ENCODE measurements around the gene PCNX3. TPM values are rescaled to one million over a fixed set of nuclear protein-coding genes. Genes with fewer than 3 reads are reported as not detected.

PCNX3 gene
- total RNA-seq, 4 donors from 2014 or later = 56.4 to 89.0 (median 62.4) TPM

GRCh38 chr11:65593518-65594414 is 21.8 kb upstream of the PCNX3 start:
- peak; percentile 49 for DNase-seq
- H3K27me3 ChIP-seq = no peaks in the 10 kb centered on the region

GRCh38 chr11:65595131-65595530 is 20.4 kb upstream of the PCNX3 start:
- H3K9me3 ChIP-seq = no peaks in the 10 kb centered on the region
- WGBS, 2 donors (ENCODE audit: low coverage in 1 of 2) = 68% methylated on average over 3 of the region's 3 CpGs; no CpG with 5 or more reads in 1 of the 2 donors
- intact Hi-C loops (cut with DNase I; ENCODE audit: low total_unique reads) (no loop called here), in situ Hi-C loops (cut with MboI; ENCODE audit: low pct_ligation_motif_present in 1 of 4, low pct_unique_long_range_greater_than_20kb in 1 of 4, low sequenced_read_pairs in 3 of 4) (no loop called here)
- peak; percentile 11 for DNase-seq
- H3K36me3 ChIP-seq = peaks cover 0 to 15% (median 5%) of the 10 kb centered on the region in 4 donors
- TF ChIP-seq POLR2A (IDR thresholded peaks at IDR 0.05) = no peak
- no peak for TF ChIP-seq EP300 (IDR thresholded peaks at IDR 0.05; ENCODE audit: low read depth)
- TF ChIP-seq CTCF (IDR thresholded peaks at IDR 0.05) = no peak
- TF ChIP-seq POLR2AphosphoS5 (IDR thresholded peaks at IDR 0.05) = no peak
- peaks cover 0 to 26% (median 18%) of the 10 kb centered on the region in 4 donors for H3K4me1 ChIP-seq
- H3K27me3 ChIP-seq = no peaks in the 10 kb centered on the region
- H3K27ac ChIP-seq = no peak overlapping the region
- H3K4me3 ChIP-seq = no peak overlapping the region

More at GRCh38 chr11:65593518-65594414, 21.8 kb upstream of the PCNX3 start:
- Histone ChIP-seq H3K27ac (peak overlapping the region in 3 of 4 donors; percentile 36 to 57 (median 52)), H3K9me3 (no peaks in the 10 kb centered on the region), H3K4me3 (no peak overlapping the region), H3K36me3 (peaks cover 0 to 13% (median 5%) of the 10 kb centered on the region in 4 donors), H3K4me1 (peaks cover 0 to 27% (median 18%) of the 10 kb centered on the region in 4 donors)
- in situ Hi-C loops (cut with MboI; ENCODE audit: low pct_ligation_motif_present in 1 of 4, low pct_unique_long_range_greater_than_20kb in 1 of 4, low sequenced_read_pairs in 3 of 4) (no loop called here), intact Hi-C loops (cut with DNase I; ENCODE audit: low total_unique reads) (loop anchor here (5.0 kb wide), 1 partner anchor 51 kb away; no protein-coding TSS in a partner anchor)
- 78 to 90% methylated on average over 2 to 21 of the region's 26 CpGs for WGBS, 2 donors (ENCODE audit: low coverage in 1 of 2)
- no peak for TF ChIP-seq POLR2A (IDR thresholded peaks at IDR 0.05)
- TF ChIP-seq CTCF (IDR thresholded peaks at IDR 0.05) = peak; percentile 64 to 73 (median 67)
- no peak for TF ChIP-seq EP300 (IDR thresholded peaks at IDR 0.05; ENCODE audit: low read depth)
- TF ChIP-seq POLR2AphosphoS5 (IDR thresholded peaks at IDR 0.05) = peak in 2 of 3 donors; percentile 27 to 46

GRCh38 chr11:65595543-65596281 is 19.9 kb upstream of the PCNX3 start, which contains the start of gene KCNK7:
Gene KCNK7 (minus strand): TSS chr11:65595800. CDS start chr11:65595772, 28 bp downstream.
- no peaks in the 10 kb centered on the region for H3K9me3 ChIP-seq
- DNase-seq = peak; percentile 32
- 48% methylated on average over 12 of the region's 12 CpGs; no CpG with 5 or more reads in 1 of the 2 donors for WGBS, 2 donors (ENCODE audit: low coverage in 1 of 2)
- no peak within 1 kb of the TSS for H3K27ac ChIP-seq
- H3K4me1 ChIP-seq = peaks cover 0 to 26% (median 18%) of the 10 kb centered on the region in 4 donors
- peaks cover 0 to 15% (median 5%) of the 10 kb centered on the region in 4 donors for H3K36me3 ChIP-seq
- intact Hi-C loops (cut with DNase I; ENCODE audit: low total_unique reads) = no loop called here
- TF ChIP-seq CTCF (IDR thresholded peaks at IDR 0.05) (no peak), EP300 (IDR thresholded peaks at IDR 0.05; ENCODE audit: low read depth) (no peak), POLR2A (IDR thresholded peaks at IDR 0.05) (no peak), POLR2AphosphoS5 (IDR thresholded peaks at IDR 0.05) (no peak)
- no peaks in the 10 kb centered on the region for H3K27me3 ChIP-seq
- in situ Hi-C loops (cut with MboI; ENCODE audit: low pct_ligation_motif_present in 1 of 4, low pct_unique_long_range_greater_than_20kb in 1 of 4, low sequenced_read_pairs in 3 of 4) = no loop called here
- no peak within 1 kb of the TSS for H3K4me3 ChIP-seq

- Histone ChIP-seq H3K4me3 (no peak overlapping the region), H3K36me3 (peaks cover 0 to 15% (median 5%) of the 10 kb centered on the region in 4 donors), H3K27me3 (no peaks in the 10 kb centered on the region), H3K4me1 (peaks cover 0 to 26% (median 18%) of the 10 kb centered on the region in 4 donors), H3K9me3 (no peaks in the 10 kb centered on the region), H3K27ac (no peak overlapping the region)
- in situ Hi-C loops (cut with MboI; ENCODE audit: low pct_ligation_motif_present in 1 of 4, low pct_unique_long_range_greater_than_20kb in 1 of 4, low sequenced_read_pairs in 3 of 4) (no loop called here), intact Hi-C loops (cut with DNase I; ENCODE audit: low total_unique reads) (no loop called here)
- DNase-seq = no peak
- TF ChIP-seq POLR2AphosphoS5 (IDR thresholded peaks at IDR 0.05) (no peak), EP300 (IDR thresholded peaks at IDR 0.05; ENCODE audit: low read depth) (no peak), POLR2A (IDR thresholded peaks at IDR 0.05) (no peak), CTCF (IDR thresholded peaks at IDR 0.05) (no peak)
- 70 to 79% methylated on average over 2 to 6 of the region's 6 CpGs for WGBS, 2 donors (ENCODE audit: low coverage in 1 of 2)
Measured at GRCh38 chr11:65596520-65596919, 19.1 kb upstream of the PCNX3 start.
